K562 (cell line): ENCODE measurements around the gene ZNF280D. TPM values are rescaled to one million over a fixed set of nuclear protein-coding genes. Genes with fewer than 3 reads are reported as not detected.

Source experiments
- CBX3 ChIP-seq, 2 experiments: IDR thresholded peaks; 1 replicate in 1 of 2; 2 replicates in 1 of 2; pipeline ENCODE4 v1.6.1; 2012; ENCODE audit warnings: inconsistent platforms in 2 of 2, low read length in 2 of 2, borderline replicate concordance in 1 of 2, control low read depth in 1 of 2
- DPF2 ChIP-seq: fragments of 450-650 bp; IDR thresholded peaks from 2 replicates; pipeline ENCODE4 v1.6.1; 2016
- FUS ChIP-seq: fragments of 200-400 bp; formaldehyde crosslinking; optimal IDR thresholded peaks from 2 replicates; pipeline ENCODE3; 2017; ENCODE audit warnings: low read depth, low read length
- MAFF ChIP-seq: IDR thresholded peaks from 2 replicates; pipeline ENCODE4 v1.6.1; 2012; ENCODE audit warnings: low read length, improper control_type of control experiment
- NFYB ChIP-seq: IDR thresholded peaks from 2 replicates; pipeline ENCODE4 v1.6.1; 2011; ENCODE audit warnings: mild to moderate bottlenecking, moderate library complexity; ENCODE audit not compliant: insufficient read length; ENCODE audit errors: extremely low read depth
- NR2F6 ChIP-seq: fragments of 450-650 bp; formaldehyde crosslinking; IDR thresholded peaks from 2 replicates; pipeline ENCODE4 v1.4.0; 2020; ENCODE audit warnings: mild to moderate bottlenecking
- POLR2B ChIP-seq: fragments of 450-650 bp; IDR thresholded peaks from 2 replicates; pipeline ENCODE4 v1.6.1; 2018; ENCODE audit warnings: low read depth; ENCODE audit not compliant: partially characterized antibody
- SMAD3 ChIP-seq: fragments of 450-650 bp; formaldehyde crosslinking; conservative IDR thresholded peaks from 2 replicates; pipeline ENCODE4 v1.4.0; 2020; ENCODE audit warnings: mild to moderate bottlenecking
- TAL1 ChIP-seq: fragments of 450-650 bp; IDR thresholded peaks from 2 replicates; pipeline ENCODE4 v1.6.1; 2016; ENCODE audit warnings: mild to moderate bottlenecking
- ZNF354B ChIP-seq: fragments of 250-450 bp; sonication (Bioruptor Pico); IDR thresholded peaks from 2 replicates; pipeline ENCODE4 v1.4.0; 2020
- polyA plus RNA-seq, 8 experiments: library from polyadenylated mRNA; depleted of rRNA in 4 of 8; stranded (reverse) in 5 of 8; unstranded in 3 of 8; fragments of >200 nt; fragmentation: Nextera tagmentation in 2 of 8; fragmentation: Illumina TruSeq in 1 of 8; extraction: Ambion mirVana in 2 of 8; extraction: Trizol in 1 of 8; gene quantifications; 2 replicates each; pipeline versions ENCODE4 v1.2.1 to v1.2.3, GENCODE V29; 2011 to 2014; ENCODE audit warnings: inconsistent platforms in 1 of 8, missing spikeins in 1 of 8
- total RNA-seq, 7 experiments: library from RNA; depleted of rRNA in 6 of 7; stranded (reverse); fragments of >200 nt in 6 of 7; fragmentation: Illumina TruSeq in 2 of 7; extraction: Trizol in 2 of 7; gene quantifications; 2 replicates each; pipeline versions ENCODE4 v1.2.1 to v1.2.3, GENCODE V29; 2011 to 2021; ENCODE audit warnings: low replicate concordance in 1 of 7
- TF ChIP-seq, protein P1 (sequence below): sonication (generic); formaldehyde crosslinking; IDR thresholded peaks from 2 replicates; pipeline ENCODE4 v1.8.1; 2023; ENCODE audit warnings: mild to moderate bottlenecking, missing genetic modification reagents
- TF ChIP-seq, protein P2 (sequence below), 3 experiments: fragments of 200-800 bp in 1 of 3; fragments of 250-450 bp in 1 of 3; fragments of 450-650 bp in 1 of 3; sonication (Bioruptor Pico) in 1 of 3; sonication (Bioruptor generic) in 1 of 3; formaldehyde crosslinking in 1 of 3; IDR thresholded peaks; 2 replicates each; pipeline versions ENCODE4 v1.6.1 to v1.8.0; 2016 to 2022; ENCODE audit warnings: mild to moderate bottlenecking in 2 of 3, missing genetic modification characterization in 2 of 3, missing compliant biosample characterization in 1 of 3, moderate library complexity in 1 of 3
- TF ChIP-seq, protein P3 (sequence below): fragments of 450-650 bp; IDR thresholded peaks from 2 replicates; pipeline ENCODE4 v1.6.1; 2018; ENCODE audit warnings: mild to moderate bottlenecking, low read depth; ENCODE audit not compliant: partially characterized antibody
- TF ChIP-seq, protein P4 (sequence below): fragments of 250-450 bp; sonication (Bioruptor Pico); IDR thresholded peaks from 2 replicates; pipeline ENCODE4 v1.5.1; 2021; ENCODE audit warnings: mild to moderate bottlenecking

Gene ZNF280D
- total and polyA plus RNA-seq, 9 of the 15 experiments (the other 6 are each of a cell fraction or from before 2014, with no cell fraction given) = 8.3 to 21.8 (median 18.4) TPM

DNA sequence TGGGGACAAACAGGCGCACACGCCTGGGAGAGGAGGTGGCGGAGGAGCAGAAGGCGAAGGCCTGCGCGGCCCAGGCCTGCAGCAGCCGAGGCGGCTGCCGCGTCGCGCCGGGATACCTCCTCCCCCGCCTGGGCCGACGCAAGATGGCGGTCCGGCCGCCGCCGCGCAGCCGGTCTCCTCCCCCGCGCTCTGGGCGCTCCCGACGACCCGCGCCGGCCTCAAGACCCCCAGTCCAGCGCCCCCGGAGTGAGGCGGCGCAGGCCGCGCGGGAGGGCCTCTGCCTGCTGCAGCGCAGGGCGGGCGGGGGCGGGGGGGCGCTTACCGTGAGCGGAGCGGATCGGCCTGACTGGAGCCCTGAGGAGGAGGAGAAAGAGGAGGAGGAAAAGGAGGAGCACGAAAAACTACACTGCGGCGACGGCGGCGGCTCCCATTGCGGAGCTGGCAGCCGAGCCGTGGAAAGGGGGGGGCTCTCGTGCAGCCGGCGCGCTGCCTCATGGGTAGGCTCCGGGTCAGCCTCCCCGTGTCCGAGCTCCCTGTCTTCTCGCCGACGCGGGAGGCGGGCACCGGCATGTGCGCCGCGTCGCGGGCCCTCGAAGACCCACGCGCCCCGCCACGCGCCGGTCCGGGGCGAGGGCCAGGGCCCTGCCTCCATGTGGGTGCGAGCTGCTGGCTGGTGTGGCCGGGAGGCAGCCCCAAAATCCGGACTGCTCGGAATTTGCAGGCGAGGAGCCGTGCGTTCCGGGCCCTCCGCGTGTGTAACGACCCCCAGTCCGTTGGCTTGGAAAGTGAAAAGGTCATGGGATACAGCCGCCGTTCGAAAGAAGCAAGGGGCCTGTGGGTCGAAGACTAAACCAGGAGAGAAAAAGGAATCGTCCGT is at the start of gene ZNF280D (continued):
- TF ChIP-seq NR2F6 (CRISPR knock-in tag) = 0 out of 2 replicates have a peak, but pooled peaks have one; percentile 45
- TF ChIP-seq CBX3 (IDR thresholded peaks at IDR 0.05; ENCODE audit: borderline replicate concordance in 1 of 2, low read length in 2 of 2) = peak in 1 of 2 experiments; percentile 96; a peak in 2 of 3 replicates
- peak; percentile 58; the same call in 1 of the 2 replicates for TF ChIP-seq ZNF354B
- peak; percentile 39 for TF ChIP-seq POLR2B
- peak; percentile 63 for TF ChIP-seq FUS
- no peak for TF ChIP-seq NFYB
- TF ChIP-seq SMAD3 (CRISPR knock-in tag) = 0 out of 2 replicates have a peak, but pooled peaks have one; percentile 21
- TF ChIP-seq DPF2 = no peak
- TF ChIP-seq, protein P1, sequence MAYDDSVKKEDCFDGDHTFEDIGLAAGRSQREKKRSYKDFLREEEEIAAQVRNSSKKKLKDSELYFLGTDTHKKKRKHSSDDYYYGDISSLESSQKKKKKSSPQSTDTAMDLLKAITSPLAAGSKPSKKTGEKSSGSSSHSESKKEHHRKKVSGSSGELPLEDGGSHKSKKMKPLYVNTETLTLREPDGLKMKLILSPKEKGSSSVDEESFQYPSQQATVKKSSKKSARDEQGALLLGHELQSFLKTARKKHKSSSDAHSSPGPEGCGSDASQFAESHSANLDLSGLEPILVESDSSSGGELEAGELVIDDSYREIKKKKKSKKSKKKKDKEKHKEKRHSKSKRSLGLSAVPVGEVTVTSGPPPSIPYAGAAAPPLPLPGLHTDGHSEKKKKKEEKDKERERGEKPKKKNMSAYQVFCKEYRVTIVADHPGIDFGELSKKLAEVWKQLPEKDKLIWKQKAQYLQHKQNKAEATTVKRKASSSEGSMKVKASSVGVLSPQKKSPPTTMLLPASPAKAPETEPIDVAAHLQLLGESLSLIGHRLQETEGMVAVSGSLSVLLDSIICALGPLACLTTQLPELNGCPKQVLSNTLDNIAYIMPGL = peak; percentile 87
- TF ChIP-seq, protein P2, sequence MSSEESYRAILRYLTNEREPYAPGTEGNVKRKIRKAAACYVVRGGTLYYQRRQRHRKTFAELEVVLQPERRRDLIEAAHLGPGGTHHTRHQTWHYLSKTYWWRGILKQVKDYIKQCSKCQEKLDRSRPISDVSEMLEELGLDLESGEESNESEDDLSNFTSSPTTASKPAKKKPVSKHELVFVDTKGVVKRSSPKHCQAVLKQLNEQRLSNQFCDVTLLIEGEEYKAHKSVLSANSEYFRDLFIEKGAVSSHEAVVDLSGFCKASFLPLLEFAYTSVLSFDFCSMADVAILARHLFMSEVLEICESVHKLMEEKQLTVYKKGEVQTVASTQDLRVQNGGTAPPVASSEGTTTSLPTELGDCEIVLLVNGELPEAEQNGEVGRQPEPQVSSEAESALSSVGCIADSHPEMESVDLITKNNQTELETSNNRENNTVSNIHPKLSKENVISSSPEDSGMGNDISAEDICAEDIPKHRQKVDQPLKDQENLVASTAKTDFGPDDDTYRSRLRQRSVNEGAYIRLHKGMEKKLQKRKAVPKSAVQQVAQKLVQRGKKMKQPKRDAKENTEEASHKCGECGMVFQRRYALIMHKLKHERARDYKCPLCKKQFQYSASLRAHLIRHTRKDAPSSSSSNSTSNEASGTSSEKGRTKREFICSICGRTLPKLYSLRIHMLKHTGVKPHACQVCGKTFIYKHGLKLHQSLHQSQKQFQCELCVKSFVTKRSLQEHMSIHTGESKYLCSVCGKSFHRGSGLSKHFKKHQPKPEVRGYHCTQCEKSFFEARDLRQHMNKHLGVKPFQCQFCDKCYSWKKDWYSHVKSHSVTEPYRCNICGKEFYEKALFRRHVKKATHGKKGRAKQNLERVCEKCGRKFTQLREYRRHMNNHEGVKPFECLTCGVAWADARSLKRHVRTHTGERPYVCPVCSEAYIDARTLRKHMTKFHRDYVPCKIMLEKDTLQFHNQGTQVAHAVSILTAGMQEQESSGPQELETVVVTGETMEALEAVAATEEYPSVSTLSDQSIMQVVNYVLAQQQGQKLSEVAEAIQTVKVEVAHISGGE (CRISPR knock-in tag; IDR thresholded peaks at IDR 0.05) = peak in 1 of 3 experiments; percentile 72; a peak in 2 of 6 replicates
- no peak for TF ChIP-seq MAFF
- TF ChIP-seq, protein P3, sequence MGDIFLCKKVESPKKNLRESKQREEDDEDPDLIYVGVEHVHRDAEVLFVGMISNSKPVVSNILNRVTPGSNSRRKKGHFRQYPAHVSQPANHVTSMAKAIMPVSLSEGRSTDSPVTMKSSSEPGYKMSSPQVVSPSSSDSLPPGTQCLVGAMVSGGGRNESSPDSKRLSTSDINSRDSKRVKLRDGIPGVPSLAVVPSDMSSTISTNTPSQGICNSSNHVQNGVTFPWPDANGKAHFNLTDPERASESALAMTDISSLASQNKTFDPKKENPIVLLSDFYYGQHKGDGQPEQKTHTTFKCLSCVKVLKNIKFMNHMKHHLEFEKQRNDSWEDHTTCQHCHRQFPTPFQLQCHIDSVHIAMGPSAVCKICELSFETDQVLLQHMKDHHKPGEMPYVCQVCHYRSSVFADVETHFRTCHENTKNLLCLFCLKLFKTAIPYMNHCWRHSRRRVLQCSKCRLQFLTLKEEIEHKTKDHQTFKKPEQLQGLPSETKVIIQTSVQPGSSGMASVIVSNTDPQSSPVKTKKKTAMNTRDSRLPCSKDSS = no peak
- TF ChIP-seq, protein P4, sequence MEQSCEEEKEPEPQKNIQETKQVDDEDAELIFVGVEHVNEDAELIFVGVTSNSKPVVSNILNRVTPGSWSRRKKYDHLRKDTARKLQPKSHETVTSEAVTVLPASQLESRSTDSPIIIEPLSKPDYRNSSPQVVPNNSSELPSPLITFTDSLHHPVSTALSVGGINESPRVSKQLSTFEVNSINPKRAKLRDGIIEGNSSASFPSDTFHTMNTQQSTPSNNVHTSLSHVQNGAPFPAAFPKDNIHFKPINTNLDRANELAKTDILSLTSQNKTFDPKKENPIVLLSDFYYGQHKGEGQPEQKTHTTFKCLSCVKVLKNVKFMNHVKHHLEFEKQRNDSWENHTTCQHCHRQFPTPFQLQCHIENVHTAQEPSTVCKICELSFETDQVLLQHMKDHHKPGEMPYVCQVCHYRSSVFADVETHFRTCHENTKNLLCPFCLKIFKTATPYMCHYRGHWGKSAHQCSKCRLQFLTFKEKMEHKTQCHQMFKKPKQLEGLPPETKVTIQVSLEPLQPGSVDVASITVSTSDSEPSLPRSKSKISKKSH (CRISPR knock-in tag) = no peak
- no peak for TF ChIP-seq TAL1
